Activated CD8-positive, alpha-beta T cell treated with anti-CD3 and anti-CD28 coated beads, Interleukin-2, amount 10 ng/mL, durations not matched to agents 7 days and 5 days (primary cell): ENCODE results near the gene NRAS. TPM values are rescaled to one million over a fixed set of nuclear protein-coding genes. Genes with fewer than 3 reads are reported as not detected.

Source experiments
- ATAC-seq: fragments of 150-1000 bp; cut with Tn5 transposase; one replicate; pipeline ENCODE4 v1.10.0; 2021; ENCODE audit warnings: moderate library complexity
- CTCF ChIA-PET: fragments of 350-600 bp; sonication (Branson Sonifier 250); formaldehyde crosslinking; loops from one replicate; lab custom pipeline; 2021; ENCODE audit warnings: antibody characterized with exemption; lab: Charles Lee
- POLR2A ChIA-PET: fragments of 350-600 bp; sonication (Branson Sonifier 250); formaldehyde crosslinking; loops from one replicate; lab custom pipeline; 2021; ENCODE audit warnings: antibody characterized with exemption; lab: Charles Lee
- DNase-seq: peaks from one replicate; pipeline ENCODE4 v3.0.0-alpha.2; 2020
- H3K27ac Mint-ChIP-seq: one replicate; pipeline ENCODE4 v1.8.0; 2021; ENCODE audit warnings: mild to moderate bottlenecking, mixed read lengths
- H3K27me3 Mint-ChIP-seq: one replicate; pipeline ENCODE4 v1.8.0; 2021; ENCODE audit warnings: low read depth, mixed read lengths
- H3K36me3 Mint-ChIP-seq: one replicate; pipeline ENCODE4 v1.8.0; 2021; ENCODE audit warnings: low read depth, mixed read lengths
- H3K4me1 Mint-ChIP-seq: one replicate; pipeline ENCODE4 v1.8.0; 2021; ENCODE audit warnings: low read depth, mixed read lengths
- H3K4me3 Mint-ChIP-seq: one replicate; pipeline ENCODE4 v1.8.0; 2021; ENCODE audit warnings: mild to moderate bottlenecking, mixed read lengths
- H3K9me3 Mint-ChIP-seq: one replicate; pipeline ENCODE4 v1.8.0; 2022; ENCODE audit warnings: mixed read lengths; ENCODE audit not compliant: insufficient read depth
- total RNA-seq, 2 experiments: library from RNA; stranded (reverse); gene quantifications; one replicate each; pipeline ENCODE4 v1.2.3, GENCODE V29; 2021

NRAS gene
- total RNA-seq, 2 experiments from 2014 or later = 50.3 to 51.7 TPM

DNA sequence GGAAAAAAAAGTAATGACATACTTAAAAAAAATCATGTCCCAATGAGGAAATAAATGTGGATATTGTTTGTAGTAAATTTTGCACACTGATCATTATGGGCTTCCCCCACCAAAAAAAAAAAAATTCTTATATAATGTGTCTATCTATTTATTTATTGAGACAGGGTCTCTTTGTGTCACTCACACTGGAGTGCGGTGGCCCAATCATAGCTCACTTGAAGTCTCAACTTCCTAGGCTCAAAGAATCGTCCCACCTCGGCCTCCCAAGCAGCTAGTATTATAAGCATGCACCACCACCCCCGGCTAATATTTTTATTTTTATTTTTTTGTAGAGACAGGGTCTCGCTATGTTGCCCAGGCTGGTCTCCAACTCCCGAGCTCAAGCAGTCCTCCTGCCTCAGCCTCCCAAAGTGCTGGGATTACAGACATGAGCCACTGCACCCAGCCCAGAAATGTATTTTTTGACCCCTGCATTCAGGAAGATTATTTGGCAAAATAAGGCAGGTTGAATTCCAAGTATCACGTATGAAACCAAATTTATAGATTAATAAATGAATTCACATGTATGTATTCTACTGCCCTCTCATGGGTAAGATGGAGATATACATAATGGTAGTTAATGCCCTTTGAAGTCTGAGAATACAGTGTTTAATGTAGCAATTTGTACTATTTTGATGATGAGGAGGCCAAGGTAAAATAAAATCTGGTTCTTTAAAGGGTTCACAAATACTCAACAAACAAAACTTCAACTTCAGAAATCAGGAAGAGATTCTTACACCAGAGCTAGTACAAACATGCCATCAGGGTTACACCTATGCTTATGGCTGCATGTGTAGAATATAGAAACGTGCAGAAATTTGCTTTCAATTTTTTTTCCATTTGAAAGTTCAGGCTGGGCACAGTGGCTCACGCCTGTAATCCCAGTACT is 45.3 kb downstream of the NRAS start:
- H3K9me3 Mint-ChIP-seq = no peaks in the 10 kb centered on the region
- H3K4me3 Mint-ChIP-seq = no peak overlapping the region
- DNase-seq (no peak), ATAC-seq (no peak)
- H3K27ac Mint-ChIP-seq = no peak overlapping the region
- ChIA-PET CTCF (interaction anchor here (0.7 to 2.7 kb wide), 11 partner anchors 9 to 694 kb away, joined by 3 to 14 read pairs (median 4); partner anchors contain the start of gene NRAS), POLR2A (no interaction called here)
- H3K4me1 Mint-ChIP-seq = peaks cover 13% of the 10 kb centered on the region
- peaks cover 19% of the 10 kb centered on the region for H3K27me3 Mint-ChIP-seq
- no peaks in the 10 kb centered on the region for H3K36me3 Mint-ChIP-seq

DNA sequence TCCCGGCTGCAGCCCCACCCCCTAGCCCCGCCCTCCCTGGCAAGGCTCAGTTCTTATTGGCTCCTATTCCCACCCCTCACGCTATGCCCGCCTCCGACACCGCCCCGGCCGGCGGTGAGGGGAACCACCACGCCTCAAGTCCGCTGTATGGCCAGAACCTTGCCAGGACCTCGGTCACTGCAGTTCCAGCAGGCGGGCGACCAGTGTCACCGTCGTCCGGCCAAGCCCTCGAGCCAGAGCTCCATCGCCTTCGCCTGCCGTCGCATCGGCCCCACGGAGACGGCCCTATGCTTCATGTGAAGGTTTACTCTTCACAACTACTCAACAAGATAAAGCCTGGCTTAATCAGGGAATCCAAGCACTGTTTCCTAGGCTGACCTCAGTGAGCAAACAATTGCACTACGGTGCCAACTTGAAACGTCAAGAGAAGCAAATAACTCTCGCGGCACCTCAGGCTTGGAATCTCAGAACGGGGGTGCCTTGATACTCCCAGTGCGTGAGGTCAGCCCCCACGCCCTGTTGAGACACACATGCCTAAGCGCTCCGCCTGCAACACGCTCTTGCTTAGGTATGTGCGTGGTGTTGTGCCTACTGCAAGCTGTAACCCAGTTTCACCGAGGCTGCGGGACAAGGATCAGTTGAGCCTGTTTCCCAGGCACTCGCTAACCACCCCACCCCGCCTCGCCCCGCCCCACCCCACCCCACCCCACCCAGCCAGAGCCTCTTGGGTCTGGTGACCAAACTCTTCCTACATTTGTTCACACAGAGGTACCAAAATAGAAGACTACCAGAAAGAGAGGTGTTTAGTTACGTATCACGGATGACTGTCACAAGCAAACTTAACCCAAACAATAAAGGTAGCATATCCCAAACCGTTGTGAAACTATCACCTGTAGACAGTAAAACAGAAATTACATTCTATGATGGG is 46.2 kb downstream of the NRAS start:
- peak; percentile 90 for DNase-seq
- Mint-ChIP-seq H3K27me3 (peaks cover 19% of the 10 kb centered on the region), H3K9me3 (no peaks in the 10 kb centered on the region), H3K4me1 (peaks cover 13% of the 10 kb centered on the region), H3K36me3 (no peaks in the 10 kb centered on the region), H3K4me3 (peak overlapping the region; percentile 91), H3K27ac (peak overlapping the region; percentile 77)
- CTCF ChIA-PET = interaction anchor here (0.7 to 2.9 kb wide), 10 partner anchors 45 to 693 kb away, joined by 3 to 23 read pairs (median 4); partner anchors contain the start of genes CSDE1 and NRAS
- POLR2A ChIA-PET = interaction anchor here (1.3 kb wide), 1 partner anchor 90 kb away, joined by 3 read pairs; no protein-coding TSS in a partner anchor
- peak; percentile 99 for ATAC-seq

DNA sequence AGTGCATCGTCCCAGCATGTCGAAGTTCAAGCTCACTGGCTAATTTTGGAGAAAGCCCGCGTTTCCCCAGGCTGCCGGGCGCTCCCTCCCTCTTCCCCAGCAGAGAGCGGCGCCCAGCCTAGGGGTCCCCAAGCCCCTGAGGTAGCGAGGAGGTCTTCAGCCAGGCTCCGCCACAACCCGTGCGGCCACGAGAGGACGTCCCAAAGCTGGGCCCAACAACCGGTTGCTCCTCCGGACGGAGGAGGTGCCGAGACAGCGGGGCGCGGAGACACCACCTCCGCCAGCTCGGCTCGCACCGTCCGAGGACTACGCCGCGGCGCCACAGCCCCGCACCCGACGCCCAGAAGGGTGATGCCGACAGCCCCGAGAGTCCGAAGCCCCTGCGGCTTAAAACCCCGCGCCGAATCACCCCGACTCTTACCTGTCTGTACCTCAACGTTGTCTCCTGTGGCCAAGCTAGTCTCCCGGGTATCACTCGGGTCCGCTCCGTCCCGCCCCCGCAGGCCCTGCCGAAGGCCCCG is 46.9 kb downstream of the NRAS start, which contains the start of gene DENND2C:
Gene DENND2C, minus strand, starts transcription at position 488 of the 521 bp plus-strand sequence. CDS start 44,065 bp downstream, outside the sequence.
- H3K27ac Mint-ChIP-seq = peak within 1 kb of the TSS; percentile 77
- ATAC-seq = peak; percentile 76
- POLR2A ChIA-PET = interaction anchor here (0.8 to 1.3 kb wide), 3 partner anchors 89 to 207 kb away, joined by 3 read pairs; no protein-coding TSS in a partner anchor

DNA sequence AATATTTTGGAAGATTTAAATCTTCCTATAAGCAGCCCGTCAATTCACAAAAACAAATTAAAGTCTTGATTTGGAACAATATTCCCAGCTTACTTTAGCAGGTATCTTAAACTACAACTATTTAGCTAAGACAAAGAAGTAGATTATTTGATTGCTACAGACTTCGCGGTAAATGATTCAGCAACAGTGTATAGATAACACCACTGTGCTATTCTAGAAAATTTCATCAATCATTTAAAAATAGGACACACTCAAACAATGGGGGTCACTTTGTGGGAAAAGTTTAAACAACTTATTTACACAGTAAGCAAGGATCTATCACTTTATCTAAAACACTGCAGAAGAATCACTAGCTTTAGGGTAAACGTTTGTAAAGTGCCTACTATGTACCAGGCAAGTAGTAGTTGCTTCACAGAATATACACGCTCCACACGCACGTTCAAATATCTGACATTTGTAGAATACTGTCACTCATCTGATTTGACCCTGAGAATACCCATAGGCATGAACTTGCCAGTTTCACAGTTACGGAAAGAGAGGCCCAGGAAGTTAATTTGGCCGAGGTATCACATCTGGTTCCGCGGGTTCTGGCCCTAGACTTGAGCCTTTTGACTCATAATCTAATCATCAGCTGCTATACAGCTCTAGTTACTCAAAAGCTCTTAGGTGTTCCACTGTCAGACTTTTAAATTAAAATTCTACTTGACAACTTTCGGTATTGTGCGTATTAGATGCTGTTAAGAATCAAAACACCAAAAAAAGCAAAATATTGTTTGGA is 47.6 kb downstream of the NRAS start:
- no peaks in the 10 kb centered on the region for H3K36me3 Mint-ChIP-seq
- no peak for DNase-seq
- ChIA-PET CTCF (interaction anchor here (1.3 to 2.9 kb wide), 5 partner anchors 9 to 691 kb away, joined by 4 to 23 read pairs (median 5); partner anchors contain the start of gene CSDE1), POLR2A (interaction anchor here (0.6 to 1.3 kb wide), 4 partner anchors 89 to 207 kb away, joined by 3 read pairs; no protein-coding TSS in a partner anchor)
- no peak overlapping the region for H3K27ac Mint-ChIP-seq
- H3K27me3 Mint-ChIP-seq = peaks cover 15% of the 10 kb centered on the region
- no peak for ATAC-seq
- H3K4me3 Mint-ChIP-seq = peak overlapping the region; percentile 91
- no peaks in the 10 kb centered on the region for H3K9me3 Mint-ChIP-seq
- H3K4me1 Mint-ChIP-seq = peaks cover 13% of the 10 kb centered on the region

More for the DNA sequence above, 46.9 kb downstream of the NRAS start, which contains the start of gene DENND2C:
- Mint-ChIP-seq H3K36me3 (no peaks in the 10 kb centered on the region), H3K27me3 (peaks cover 16% of the 10 kb centered on the region), H3K4me1 (peaks cover 13% of the 10 kb centered on the region), H3K4me3 (peak within 1 kb of the TSS; percentile 91), H3K9me3 (no peaks in the 10 kb centered on the region)
- CTCF ChIA-PET = interaction anchor here (1.3 to 2.9 kb wide), 5 partner anchors 10 to 692 kb away, joined by 4 to 23 read pairs (median 5); partner anchors contain the start of gene CSDE1
- no peak for DNase-seq

DNA sequence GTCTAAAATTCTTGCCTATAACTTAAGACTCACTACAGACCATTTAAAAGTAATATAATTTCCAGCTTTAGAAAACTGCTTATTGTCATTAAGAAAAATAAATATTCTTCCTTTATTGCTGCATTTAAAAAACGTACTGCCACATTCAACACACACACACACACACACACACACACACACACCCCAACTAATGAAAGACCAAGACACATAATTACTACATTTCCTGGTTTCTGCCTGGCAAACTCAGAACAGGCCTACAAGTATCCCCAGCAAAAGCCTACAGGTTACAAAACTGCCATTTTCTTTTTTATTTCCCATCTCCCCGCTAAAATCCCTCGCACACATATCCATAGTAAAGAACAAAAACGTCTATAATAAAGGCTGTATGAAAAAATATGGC is 48.2 kb downstream of the NRAS start:
- ChIA-PET POLR2A (interaction anchor here (0.6 to 1.2 kb wide), 3 partner anchors 145 to 161 kb away, joined by 3 read pairs; no protein-coding TSS in a partner anchor), CTCF (interaction anchor here (1.5 to 2.9 kb wide), 2 partner anchors 8 to 322 kb away, joined by 8 to 23 read pairs; no protein-coding TSS in a partner anchor)
- no peaks in the 10 kb centered on the region for H3K9me3 Mint-ChIP-seq
- no peaks in the 10 kb centered on the region for H3K36me3 Mint-ChIP-seq
- H3K4me1 Mint-ChIP-seq = peaks cover 13% of the 10 kb centered on the region
- H3K27ac Mint-ChIP-seq = no peak overlapping the region
- H3K4me3 Mint-ChIP-seq = no peak overlapping the region
- no peak for ATAC-seq
- DNase-seq = no peak
- peaks cover 15% of the 10 kb centered on the region for H3K27me3 Mint-ChIP-seq

DNA sequence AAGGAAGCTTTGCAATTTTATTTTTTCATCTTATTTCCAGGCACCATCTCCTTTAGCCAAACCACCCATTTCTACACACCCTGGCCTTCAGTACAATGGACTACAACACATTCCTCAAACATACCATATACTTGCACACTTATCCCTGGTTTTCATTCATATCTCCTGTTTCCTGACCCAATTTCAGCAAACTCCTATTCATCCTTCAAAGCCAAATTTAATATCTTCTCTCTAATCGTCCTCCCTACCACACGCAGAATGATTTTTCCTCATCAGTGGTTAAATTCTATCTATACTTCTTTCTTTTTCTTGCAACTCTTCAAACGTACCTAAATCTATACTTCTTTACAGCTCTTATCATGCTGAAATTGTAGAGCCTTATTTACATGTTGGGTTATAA is 49.6 kb downstream of the NRAS start:
- ChIA-PET CTCF (interaction anchor here (0.6 kb wide), 1 partner anchor 100 kb away, joined by 3 read pairs; no protein-coding TSS in a partner anchor), POLR2A (no interaction called here)
- no peak overlapping the region for H3K27ac Mint-ChIP-seq
- DNase-seq = no peak
- no peaks in the 10 kb centered on the region for H3K9me3 Mint-ChIP-seq
- H3K36me3 Mint-ChIP-seq = no peaks in the 10 kb centered on the region
- no peak for ATAC-seq
- peaks cover 13% of the 10 kb centered on the region for H3K4me1 Mint-ChIP-seq
- H3K27me3 Mint-ChIP-seq = peaks cover 15% of the 10 kb centered on the region
- H3K4me3 Mint-ChIP-seq = no peak overlapping the region

DNA sequence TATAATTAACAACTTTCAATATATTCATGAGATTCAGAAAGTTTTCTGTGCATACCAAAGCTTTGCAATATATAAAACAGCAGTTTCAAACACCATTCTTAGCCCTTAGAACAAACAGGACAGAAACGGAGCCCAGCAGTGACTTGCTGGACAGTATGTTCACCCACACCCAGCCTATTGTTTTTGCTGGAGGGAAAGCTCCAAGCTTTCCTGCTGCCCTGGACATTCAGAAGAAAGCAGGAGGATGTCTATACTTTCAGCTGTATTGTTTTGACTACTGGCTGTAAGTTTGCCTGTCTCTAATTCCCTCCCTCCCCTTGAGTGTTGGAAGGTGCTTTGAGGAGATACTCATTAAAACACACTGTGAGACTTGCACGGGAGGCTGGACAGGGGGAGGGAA is 56.3 kb downstream of the NRAS start:
- no peak for ATAC-seq
- H3K27ac Mint-ChIP-seq = no peak overlapping the region
- POLR2A ChIA-PET = no interaction called here

More for the DNA sequence above, 56.3 kb downstream of the NRAS start:
- Mint-ChIP-seq H3K9me3 (no peaks in the 10 kb centered on the region), H3K27me3 (peaks cover 19% of the 10 kb centered on the region), H3K4me3 (no peak overlapping the region), H3K4me1 (no peaks in the 10 kb centered on the region), H3K36me3 (no peaks in the 10 kb centered on the region)
- no peak for DNase-seq
- CTCF ChIA-PET = interaction anchor here (1.3 kb wide), 1 partner anchor 9 kb away, joined by 8 read pairs; no protein-coding TSS in a partner anchor

Other genes starting within 250 kb of the NRAS start
- 10 to 100 TPM; 39.5 to 43.4 TPM for gene TRIM33, start 205.6 kb downstream of the NRAS start, total RNA-seq
- gene BCAS2, start 135.2 kb downstream of the NRAS start, total RNA-seq = 10 to 100 TPM; 43.4 to 47.5 TPM
- under 1 TPM; 0.34 to 0.40 TPM for gene DENND2C, start 46.7 kb downstream of the NRAS start, total RNA-seq
- gene AMPD1, start 21.2 kb downstream of the NRAS start, total RNA-seq = not detected
- 100 to 1,000 TPM; 359 to 362 TPM for gene CSDE1, start 41.2 kb upstream of the NRAS start, total RNA-seq
- gene SIKE1, start 63.9 kb upstream of the NRAS start, total RNA-seq = 10 to 100 TPM; 66.5 to 68.8 TPM
- gene SYCP1, start 138.1 kb upstream of the NRAS start, total RNA-seq = not detected